Measurements from ENCODE around the gene IGFN1. TPM values are rescaled to one million over a fixed set of nuclear protein-coding genes. Genes with fewer than 3 reads are reported as not detected.

IGFN1 gene
- total and polyA plus RNA-seq, 9 of the 15 experiments (the other 6 are each of a cell fraction or from before 2014, with no cell fraction given) = 0.04 TPM; not detected in 8

DNA sequence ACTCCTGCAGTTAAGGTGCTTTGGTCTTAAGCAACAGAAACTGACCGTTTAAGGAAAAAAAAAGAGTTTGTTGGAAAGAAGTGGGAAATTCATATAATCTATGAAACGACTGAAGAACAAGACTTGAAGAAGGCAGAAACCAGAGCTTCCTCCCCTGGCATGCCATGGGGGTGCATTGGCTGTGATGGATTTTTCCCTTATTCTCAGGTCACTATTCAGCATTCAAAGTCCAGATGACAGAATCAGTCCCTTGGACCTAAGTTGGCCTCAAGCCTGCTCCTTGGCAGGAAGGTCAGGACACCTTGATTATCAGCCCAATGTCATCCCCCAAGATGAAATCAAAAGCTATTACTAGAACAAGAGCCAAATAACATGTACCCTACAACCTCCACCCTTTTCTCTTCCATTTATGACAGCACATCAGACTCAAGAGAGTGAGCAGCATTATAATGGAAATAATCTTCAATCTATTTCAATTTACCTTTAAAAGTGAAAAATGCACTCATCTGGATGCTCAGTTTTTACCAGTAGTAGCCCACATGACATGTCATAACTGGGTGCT lies 20.6 kb upstream of the IGFN1 start (continued):
- TF ChIP-seq, protein P1, sequence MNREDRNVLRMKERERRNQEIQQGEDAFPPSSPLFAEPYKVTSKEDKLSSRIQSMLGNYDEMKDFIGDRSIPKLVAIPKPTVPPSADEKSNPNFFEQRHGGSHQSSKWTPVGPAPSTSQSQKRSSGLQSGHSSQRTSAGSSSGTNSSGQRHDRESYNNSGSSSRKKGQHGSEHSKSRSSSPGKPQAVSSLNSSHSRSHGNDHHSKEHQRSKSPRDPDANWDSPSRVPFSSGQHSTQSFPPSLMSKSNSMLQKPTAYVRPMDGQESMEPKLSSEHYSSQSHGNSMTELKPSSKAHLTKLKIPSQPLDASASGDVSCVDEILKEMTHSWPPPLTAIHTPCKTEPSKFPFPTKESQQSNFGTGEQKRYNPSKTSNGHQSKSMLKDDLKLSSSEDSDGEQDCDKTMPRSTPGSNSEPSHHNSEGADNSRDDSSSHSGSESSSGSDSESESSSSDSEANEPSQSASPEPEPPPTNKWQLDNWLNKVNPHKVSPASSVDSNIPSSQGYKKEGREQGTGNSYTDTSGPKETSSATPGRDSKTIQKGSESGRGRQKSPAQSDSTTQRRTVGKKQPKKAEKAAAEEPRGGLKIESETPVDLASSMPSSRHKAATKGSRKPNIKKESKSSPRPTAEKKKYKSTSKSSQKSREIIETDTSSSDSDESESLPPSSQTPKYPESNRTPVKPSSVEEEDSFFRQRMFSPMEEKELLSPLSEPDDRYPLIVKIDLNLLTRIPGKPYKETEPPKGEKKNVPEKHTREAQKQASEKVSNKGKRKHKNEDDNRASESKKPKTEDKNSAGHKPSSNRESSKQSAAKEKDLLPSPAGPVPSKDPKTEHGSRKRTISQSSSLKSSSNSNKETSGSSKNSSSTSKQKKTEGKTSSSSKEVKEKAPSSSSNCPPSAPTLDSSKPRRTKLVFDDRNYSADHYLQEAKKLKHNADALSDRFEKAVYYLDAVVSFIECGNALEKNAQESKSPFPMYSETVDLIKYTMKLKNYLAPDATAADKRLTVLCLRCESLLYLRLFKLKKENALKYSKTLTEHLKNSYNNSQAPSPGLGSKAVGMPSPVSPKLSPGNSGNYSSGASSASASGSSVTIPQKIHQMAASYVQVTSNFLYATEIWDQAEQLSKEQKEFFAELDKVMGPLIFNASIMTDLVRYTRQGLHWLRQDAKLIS (CRISPR knock-in tag; IDR thresholded peaks at IDR 0.05) = no peak
- TF ChIP-seq ZNF174 (CRISPR knock-in tag; IDR thresholded peaks at IDR 0.05) (no peak), CBX3 (IDR thresholded peaks at IDR 0.05; ENCODE audit: borderline replicate concordance in 1 of 2, low read length in 2 of 2) (no peak), FOXA3 (CRISPR knock-in tag; conservative IDR thresholded peaks at IDR 0.05 in 1 of 2, IDR thresholded peaks at IDR 0.05 in 1 of 2) (peak in 1 of 2 experiments; percentile 39; a peak in 1 of 4 replicates), ARNT (IDR thresholded peaks at IDR 0.05) (peak in 1 of 2 experiments; percentile 63; a peak in 1 of 4 replicates), BRD9 (IDR thresholded peaks at IDR 0.05; ENCODE audit: low read depth, partially characterized antibody) (peak; percentile 52), SOX6 (IDR thresholded peaks at IDR 0.05) (no peak), EWSR1 (IDR thresholded peaks at IDR 0.05; ENCODE audit: borderline replicate concordance, low read depth, partially characterized antibody) (no peak), ZNF668 (CRISPR knock-in tag; IDR thresholded peaks at IDR 0.05) (no peak), XRCC3 (IDR thresholded peaks at IDR 0.05) (no peak), POLR2H (tag; IDR thresholded peaks at IDR 0.05; ENCODE audit: low read depth) (no peak), FOXJ2 (tag; IDR thresholded peaks at IDR 0.05) (no peak)
- TF ChIP-seq, protein P2, sequence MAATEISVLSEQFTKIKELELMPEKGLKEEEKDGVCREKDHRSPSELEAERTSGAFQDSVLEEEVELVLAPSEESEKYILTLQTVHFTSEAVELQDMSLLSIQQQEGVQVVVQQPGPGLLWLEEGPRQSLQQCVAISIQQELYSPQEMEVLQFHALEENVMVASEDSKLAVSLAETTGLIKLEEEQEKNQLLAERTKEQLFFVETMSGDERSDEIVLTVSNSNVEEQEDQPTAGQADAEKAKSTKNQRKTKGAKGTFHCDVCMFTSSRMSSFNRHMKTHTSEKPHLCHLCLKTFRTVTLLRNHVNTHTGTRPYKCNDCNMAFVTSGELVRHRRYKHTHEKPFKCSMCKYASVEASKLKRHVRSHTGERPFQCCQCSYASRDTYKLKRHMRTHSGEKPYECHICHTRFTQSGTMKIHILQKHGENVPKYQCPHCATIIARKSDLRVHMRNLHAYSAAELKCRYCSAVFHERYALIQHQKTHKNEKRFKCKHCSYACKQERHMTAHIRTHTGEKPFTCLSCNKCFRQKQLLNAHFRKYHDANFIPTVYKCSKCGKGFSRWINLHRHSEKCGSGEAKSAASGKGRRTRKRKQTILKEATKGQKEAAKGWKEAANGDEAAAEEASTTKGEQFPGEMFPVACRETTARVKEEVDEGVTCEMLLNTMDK (IDR thresholded peaks at IDR 0.05; ENCODE audit: borderline replicate concordance, insufficient read depth, low read depth, low read length, poor library complexity, severe bottlenecking) = no peak

Data from K562 (cell line).